HG03378 (cell line): Measurements from ENCODE around the gene VWF.
"Not testable (repeated sequence)": the region's sequence is repeated elsewhere in the genome, so short reads cannot be mapped to it uniquely, and the experiment has no call there.

Experiments
- ATAC-seq: cut with Tn5 transposase; IDR thresholded peaks from one replicate; pipeline ENCODE4 v1.9.1; 2021; ENCODE audit warnings: mild to moderate bottlenecking, moderate library complexity; ENCODE audit not compliant: unreplicated experiment

Gene VWF

GRCh38 chr12:6106218-6106617, 18.3 kb downstream of the VWF start:
- ATAC-seq: no peak

- ATAC-seq: no peak
Observed at GRCh38 chr12:6104842-6105241, 19.6 kb downstream of the VWF start.

- no peak for ATAC-seq
Observed at GRCh38 chr12:6104027-6104426, 20.4 kb downstream of the VWF start.

DNA sequence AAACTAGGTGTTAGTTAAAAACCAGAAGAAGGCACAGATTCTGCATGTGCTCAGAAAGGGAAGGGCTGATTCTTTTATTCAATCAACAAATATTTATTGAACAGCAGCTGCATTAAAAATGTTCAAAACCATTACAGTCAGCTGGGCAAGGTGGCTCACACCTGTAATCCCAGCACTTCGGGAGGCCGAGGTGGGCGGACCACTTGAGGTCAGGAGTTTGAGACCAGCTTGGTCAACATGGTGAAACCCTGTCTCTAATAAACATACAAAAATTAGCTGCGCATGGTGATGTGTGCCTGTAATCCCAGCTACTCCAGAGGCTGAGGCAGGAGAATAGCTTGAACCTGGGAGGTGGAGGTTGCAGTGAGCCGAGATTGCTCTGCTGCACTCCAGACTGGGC, 22.4 kb downstream of the VWF start:
- ATAC-seq: not testable (repeated sequence)

- ATAC-seq: no peak
Observed at GRCh38 chr12:6099316-6099715, 25.2 kb downstream of the VWF start.

DNA sequence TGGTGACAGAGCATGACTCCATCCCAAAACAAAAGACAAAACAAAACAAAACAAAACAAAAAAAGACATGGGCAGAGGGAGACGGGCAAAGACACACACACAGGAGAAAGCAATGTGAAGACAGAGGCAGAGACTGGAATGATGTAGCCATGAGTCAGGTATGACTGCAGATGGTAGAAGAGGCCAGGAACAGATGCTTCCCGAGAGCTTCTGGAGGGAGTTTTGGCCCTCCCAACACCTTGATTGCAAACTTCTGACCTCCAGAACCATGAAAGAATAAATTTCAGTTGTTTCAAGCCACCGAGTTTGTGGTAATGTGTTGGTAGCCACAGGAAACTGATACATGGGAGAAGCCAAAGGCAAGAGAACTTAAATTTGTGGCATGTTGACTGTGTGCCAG, 27.1 kb downstream of the VWF start:
- ATAC-seq: no peak

DNA sequence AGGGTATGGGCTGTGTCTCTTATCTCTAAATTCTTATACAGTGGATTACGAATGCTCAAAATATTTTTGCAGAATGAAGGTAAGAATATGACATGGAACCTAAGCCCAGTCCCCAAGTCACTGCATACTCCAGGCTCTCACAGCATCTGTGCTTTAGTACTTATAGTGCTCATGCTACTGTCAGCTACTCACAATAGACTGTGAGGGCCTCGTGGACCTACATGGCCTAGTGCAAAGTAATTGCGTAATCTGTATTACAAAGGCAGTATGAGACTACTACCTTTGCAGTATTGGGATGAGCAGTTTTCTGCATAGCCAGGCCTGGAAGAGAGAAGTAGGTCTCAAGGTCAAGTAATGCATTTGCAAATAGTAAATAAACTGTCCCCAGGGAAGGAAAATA, 27.9 kb downstream of the VWF start:
- ATAC-seq: no peak

- ATAC-seq: no peak
Observed at GRCh38 chr12:6095269-6095668, 29.2 kb downstream of the VWF start.

DNA sequence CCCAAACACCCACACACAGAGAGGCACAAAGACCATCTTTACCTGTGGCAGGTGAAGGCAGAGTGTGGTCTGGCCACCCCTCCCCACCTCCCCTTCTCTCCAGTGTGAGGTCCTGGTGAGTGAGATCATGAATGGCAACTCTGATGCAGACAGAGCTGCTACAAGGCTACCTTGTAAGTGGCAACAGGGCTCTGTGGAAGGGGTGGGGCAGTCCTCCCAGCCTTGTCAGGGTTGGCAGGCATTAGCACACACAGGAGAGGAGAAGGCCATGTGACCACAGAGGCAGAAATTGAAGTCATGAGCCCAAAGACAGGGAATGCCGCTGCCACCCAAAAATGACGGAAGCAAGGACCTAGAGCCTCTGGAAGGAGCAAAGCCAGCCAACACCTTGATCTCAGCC, 30.7 kb downstream of the VWF start:
- ATAC-seq: no peak

DNA sequence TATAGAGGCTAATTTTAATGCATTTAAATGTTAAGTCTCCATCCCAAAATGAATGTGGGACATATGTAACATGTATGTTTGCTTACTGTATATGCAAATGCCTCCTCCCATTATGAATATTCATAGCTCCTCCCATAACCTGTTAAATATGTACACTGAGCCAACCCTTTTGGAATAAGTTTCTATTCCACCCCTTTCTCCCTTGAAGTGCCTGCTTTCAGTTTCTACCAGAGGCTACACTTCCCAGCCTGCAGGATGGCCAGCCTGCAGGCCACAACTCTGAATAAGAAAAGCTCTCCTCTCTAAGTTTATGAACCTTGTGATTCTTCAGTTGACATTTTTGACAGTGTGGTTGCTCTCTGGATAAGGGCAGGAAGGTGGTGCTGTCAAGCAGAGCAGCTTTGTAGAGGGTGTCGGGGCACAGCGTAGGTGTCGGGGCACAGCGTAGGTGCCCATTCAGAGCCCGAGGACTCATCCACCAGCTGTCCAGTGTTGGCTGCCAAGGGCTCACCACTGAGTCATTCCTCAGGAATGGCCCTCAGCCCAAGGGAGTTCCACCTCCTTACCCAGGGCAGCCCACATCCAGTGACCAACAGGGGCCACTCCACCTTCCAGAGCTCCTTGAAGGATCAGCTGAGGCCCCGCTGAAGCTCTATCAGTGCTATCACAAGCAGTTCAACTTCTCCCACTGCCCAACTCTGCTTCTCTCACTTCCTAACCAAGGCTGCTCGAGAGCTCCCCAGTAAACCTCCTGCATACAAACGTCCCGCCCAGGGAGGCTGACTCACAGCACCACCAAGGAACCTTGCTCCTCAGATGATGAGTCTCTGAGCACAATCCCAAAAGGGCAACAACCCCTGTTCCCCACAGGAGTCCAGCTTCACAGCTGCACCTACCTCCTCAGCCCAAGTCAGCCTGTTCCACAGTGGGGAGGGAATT, 31.4 kb downstream of the VWF start:
- no peak for ATAC-seq

- ATAC-seq: no peak
Observed at GRCh38 chr12:6091786-6092566, 32.5 kb downstream of the VWF start.

DNA sequence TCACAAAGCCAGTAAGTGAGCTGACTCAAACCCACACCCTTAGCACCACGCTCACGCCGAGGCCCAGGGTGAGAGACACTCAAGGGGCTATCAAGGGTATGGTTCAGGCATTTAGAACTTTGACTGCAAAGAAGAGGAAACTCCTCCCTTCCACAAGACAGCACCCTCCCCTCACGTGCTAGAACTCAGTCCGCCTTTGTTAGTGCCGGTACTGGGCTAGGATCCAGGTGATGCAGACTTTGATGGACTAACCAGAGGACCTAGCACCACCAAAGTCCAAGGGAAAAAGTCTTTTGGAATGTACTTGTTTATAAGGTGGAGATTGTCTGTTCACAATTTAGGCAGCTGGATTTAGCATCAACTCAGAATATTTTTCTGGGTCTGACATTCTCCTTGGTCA, 33.7 kb downstream of the VWF start:
- ATAC-seq: no peak

- no peak for ATAC-seq
Observed at GRCh38 chr12:6088921-6089747, 35.3 kb downstream of the VWF start.

GRCh38 chr12:6086316-6086715, 38.2 kb downstream of the VWF start:
- ATAC-seq: no peak

GRCh38 chr12:6085841-6086240, 38.6 kb downstream of the VWF start:
- no peak for ATAC-seq

DNA sequence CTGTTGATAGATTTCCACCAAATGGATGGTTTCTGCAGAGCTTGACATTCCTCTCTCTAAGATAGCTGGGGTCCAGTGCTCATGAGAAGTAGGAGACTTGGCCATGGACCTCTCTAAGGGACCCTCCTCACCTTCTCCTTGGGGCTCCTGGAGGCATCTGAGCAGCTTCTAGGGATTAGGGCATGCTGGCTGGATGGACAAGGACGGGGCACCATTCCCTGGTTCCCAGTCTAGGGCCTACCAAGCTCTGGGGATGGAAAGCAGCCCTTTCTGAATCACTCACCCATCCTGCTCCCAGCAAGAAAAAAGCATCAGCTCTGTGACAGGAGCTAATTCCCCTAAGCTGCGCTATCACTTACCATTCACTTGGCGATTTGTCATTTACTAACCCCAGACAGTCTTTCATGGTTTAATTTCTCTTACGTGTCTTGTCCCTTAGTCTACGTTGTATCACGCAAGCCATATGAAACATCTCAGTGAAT, 39.5 kb downstream of the VWF start:
- ATAC-seq: no peak

DNA sequence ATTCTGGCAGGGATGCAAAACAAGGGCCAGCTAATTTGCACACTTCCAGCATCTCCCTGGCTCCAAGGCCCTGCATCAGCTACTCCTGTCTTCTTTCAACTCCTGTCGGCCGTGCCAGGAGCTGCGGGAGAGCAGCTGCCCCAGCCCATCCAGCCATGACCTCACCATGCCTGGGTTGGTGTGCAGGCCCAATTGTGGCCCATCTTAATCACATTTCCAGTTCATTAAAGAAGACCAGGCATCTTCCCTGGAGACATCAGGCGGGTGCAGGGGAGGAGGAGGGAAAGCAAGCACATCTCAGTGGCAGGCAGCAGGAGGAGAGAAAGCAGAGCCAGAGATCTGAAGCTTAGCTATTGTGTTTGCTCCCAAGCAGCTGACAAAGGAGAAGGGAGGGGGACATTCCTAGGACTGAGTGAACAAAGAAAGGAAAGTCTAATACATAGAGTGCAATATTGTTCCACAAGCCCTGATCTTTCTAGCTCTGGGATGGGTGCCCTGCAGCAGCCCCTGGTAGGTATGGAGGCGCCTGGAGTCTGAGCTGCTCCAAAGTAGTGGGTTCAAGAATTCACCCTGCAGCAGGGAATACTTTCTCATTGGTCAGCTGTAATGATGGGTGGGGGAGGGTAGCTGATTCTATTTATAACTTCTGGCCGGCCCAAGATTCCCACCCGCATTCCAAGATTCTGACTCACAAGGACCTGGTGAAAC, 40.1 kb downstream of the VWF start:
- ATAC-seq: no peak

DNA sequence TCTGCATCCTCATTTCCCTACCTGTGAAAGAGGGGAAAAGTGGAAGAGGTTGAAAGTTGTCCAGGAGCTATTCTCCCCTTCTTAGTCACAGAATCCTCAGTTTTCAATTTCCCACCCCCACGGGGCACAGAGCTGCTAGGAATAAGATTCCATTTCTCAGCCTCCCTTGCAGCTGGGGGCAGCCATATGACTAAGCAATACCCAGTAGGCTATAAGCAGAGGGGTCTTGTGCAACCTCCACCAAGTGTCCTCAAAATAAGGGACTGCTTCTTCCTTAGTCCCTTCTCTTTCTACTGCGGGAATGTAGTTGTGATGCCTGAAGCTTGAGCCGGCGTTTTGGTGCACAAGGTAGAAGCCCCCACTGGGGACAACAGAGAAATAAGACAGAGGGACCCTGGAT, 40.9 kb downstream of the VWF start:
- no peak for ATAC-seq

DNA sequence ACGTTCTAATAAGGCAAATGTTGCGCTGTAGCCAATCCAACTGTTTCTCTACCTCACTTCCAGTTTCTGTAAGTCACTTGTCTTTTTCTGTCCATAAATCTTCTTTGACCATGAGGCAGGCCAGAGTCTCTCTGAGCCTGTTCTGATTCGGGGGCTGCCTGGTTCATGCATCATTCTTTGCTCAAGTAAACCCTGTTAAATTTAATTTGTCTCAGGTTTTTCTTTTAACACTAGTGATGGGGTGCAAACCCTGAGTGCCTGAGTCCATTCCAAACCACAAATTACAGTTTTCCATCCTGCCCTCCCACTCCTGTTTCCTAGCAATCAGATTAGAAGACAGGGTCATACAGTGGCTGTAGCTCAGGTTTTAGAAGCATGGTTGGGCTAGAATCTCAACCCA, 41.9 kb downstream of the VWF start:
- ATAC-seq: no peak
